HG02642 (cell line): Measurements from ENCODE around the gene DISP2.

Source experiments
- ATAC-seq: cut with Tn5 transposase; IDR thresholded peaks from one replicate; pipeline ENCODE4 v1.9.1; 2021; ENCODE audit warnings: mild to moderate bottlenecking; ENCODE audit not compliant: unreplicated experiment, poor library complexity

Gene DISP2, protein sequence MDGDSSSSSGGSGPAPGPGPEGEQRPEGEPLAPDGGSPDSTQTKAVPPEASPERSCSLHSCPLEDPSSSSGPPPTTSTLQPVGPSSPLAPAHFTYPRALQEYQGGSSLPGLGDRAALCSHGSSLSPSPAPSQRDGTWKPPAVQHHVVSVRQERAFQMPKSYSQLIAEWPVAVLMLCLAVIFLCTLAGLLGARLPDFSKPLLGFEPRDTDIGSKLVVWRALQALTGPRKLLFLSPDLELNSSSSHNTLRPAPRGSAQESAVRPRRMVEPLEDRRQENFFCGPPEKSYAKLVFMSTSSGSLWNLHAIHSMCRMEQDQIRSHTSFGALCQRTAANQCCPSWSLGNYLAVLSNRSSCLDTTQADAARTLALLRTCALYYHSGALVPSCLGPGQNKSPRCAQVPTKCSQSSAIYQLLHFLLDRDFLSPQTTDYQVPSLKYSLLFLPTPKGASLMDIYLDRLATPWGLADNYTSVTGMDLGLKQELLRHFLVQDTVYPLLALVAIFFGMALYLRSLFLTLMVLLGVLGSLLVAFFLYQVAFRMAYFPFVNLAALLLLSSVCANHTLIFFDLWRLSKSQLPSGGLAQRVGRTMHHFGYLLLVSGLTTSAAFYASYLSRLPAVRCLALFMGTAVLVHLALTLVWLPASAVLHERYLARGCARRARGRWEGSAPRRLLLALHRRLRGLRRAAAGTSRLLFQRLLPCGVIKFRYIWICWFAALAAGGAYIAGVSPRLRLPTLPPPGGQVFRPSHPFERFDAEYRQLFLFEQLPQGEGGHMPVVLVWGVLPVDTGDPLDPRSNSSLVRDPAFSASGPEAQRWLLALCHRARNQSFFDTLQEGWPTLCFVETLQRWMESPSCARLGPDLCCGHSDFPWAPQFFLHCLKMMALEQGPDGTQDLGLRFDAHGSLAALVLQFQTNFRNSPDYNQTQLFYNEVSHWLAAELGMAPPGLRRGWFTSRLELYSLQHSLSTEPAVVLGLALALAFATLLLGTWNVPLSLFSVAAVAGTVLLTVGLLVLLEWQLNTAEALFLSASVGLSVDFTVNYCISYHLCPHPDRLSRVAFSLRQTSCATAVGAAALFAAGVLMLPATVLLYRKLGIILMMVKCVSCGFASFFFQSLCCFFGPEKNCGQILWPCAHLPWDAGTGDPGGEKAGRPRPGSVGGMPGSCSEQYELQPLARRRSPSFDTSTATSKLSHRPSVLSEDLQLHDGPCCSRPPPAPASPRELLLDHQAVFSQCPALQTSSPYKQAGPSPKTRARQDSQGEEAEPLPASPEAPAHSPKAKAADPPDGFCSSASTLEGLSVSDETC (N-terminal part only)

DNA sequence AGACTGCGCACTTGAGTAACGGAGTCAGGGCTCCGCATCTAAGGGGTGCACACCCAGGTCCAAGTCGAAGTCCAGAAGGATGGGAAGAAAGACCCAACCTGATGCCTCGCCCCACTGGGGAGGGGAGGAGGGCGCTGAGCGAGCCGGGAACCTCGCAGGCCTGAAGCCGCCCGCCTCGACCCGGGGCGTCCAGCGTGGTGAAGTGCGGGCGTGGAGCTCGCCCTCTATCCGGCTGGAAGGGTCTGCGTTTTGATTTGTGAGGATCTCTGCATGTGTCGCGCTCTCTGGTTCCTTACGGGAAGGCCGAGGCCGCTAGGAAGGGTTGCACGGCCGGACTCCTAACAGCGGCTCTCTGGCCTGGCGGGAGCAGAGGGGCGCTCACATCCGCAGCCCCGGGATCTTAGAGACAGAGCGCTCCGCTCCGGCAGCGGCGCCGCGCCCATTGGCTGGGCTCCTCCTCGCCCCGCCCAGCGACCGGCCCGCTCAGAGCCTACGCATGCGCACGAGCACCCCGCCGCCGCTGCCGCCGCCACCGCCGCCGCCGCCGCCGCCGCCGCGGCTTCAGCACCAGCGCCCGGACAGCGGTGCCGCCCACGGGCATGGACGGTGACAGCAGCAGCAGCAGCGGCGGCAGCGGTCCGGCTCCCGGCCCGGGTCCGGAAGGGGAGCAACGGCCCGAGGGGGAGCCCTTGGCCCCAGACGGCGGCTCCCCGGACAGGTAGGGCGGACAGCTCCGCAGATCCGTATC is at the start of gene DISP2:
Gene DISP2 (plus strand): TSS at position 497 of the 748 bp plus-strand sequence. CDS start 103 bp downstream, at position 600.
- ATAC-seq: peak; percentile 88

DNA sequence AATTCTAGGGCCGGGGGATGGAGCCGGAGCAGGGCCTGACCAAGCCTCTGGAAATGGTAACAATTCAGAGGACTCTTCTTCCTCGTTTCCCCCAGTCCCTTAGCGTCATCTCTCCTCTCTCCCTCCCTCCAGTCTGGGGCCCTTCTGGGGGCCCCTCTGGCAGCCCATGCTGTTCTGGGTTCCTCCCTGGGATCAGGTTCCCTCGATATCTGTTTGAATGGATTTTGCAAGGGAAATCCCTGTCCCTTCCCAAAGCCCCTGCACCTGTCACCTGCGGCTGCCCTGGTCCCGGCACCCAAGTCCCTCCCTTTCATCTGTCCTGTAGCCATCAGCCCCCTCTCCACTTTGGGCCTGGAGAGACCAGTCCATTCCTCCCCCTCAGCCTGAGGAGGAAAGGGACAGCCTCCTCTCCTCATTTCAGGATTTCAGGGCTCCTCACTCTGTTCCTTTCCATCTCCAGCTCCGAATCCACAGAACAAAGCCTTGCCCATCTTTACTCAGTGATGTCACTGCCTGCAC is 48.6 kb upstream of the DISP2 start:
- ATAC-seq: no peak

DNA sequence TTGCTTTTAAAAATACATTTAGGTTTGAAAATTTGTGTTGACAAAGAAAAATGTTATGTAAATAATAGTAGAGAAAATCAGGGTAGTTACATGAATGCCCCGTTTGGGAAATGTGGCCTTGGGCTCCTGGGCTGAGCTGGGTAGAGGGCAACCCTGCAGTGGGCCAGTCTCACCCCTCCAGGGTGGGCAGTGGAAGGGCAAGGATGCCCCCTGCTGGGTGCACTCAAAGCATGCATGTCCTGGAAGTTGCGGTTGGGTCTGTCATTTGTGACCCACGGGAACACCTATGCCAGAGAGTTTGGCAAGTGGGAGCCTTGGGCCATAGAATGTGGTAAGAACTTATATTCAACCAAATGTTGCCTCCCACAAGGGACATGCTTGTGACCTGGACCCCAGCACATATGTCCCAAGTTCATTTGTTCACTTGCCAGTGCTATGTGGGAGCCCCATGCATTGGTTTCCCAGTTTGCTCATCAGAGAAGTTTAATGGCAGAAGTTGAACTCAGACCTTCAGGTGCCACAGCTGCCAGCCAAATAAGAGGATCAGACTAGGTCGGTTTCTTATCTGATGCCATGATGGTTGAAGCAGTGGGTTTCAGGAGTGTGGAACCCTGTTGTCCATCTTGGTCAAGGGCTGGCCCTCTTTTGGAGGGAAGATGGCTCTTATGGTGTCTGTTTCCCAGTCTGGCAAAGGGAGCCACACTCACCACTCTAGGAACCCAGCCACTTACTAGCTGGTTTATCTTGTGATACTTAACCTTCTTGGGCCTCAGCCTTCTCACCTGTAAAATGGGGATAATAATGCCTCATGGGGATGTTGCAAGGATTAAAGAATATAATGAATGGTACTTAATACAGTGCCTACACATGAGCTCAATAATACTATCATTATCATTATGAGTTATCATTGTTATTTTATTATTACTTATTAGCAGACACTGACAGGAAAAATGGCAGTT is 47.7 kb upstream of the DISP2 start:
- ATAC-seq: no peak

DNA sequence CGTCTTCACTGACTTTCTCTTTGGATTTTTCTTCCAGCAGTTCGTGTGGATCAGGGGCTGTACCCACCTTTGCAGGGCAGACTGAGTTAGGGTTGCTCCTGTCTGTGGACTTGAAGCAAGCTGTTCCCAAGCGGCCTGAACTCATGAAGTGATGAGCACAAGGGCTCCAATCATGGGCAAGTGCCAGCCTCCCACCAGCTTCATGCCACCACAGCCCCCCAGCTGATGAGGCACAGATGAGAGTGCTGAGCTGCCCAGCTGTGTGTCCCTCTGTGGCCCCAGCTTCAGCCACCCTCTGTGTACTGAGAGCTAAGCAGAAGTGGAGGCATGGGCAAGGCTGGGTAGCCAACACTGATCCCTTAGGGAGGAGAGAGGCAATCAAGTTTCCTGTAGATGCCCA is 47.0 kb upstream of the DISP2 start:
- no peak for ATAC-seq

DNA sequence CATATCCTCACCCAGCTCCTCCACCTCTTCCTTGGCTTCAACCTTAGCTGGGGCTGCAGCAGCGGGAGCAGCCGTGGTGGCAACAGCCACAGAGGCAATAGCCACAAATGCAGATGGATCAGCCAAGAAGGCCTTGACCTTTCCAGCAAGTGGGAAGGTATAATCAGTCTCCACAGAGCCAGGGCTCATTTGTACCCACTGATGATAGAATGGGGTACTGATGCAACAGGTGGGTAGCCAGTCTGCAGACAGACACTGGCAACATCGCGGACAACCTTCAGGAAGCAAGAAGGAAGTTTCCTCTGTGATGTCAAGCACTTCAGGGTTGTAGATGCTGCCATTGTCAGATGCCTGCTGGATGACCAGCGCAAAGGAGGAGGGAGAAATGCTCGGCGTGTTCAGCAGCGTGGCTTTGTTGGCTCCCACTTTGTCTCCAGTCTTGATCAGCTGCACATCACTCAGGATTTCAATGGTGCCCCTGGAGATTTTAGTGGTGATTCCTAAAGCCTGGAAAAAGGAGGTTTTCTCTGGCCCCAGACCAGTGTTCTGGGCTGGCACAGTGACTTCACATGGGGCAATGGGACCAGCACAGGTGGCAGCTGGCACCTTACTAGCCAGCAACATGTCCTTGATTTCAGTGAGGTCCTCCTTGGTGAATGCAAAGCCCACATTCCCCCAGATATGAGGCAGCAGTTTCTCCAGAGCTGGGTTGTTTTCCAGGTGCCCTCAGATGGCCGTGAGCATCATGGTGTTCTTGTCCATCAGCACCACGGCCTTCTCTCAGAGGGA is 45.5 kb upstream of the DISP2 start:
- no peak for ATAC-seq

- no peak for ATAC-seq
Measured at GRCh38 chr15:40313531-40314398, 44.3 kb upstream of the DISP2 start.

GRCh38 chr15:40314723-40315276 is 43.2 kb upstream of the DISP2 start:
- ATAC-seq: no peak

DNA sequence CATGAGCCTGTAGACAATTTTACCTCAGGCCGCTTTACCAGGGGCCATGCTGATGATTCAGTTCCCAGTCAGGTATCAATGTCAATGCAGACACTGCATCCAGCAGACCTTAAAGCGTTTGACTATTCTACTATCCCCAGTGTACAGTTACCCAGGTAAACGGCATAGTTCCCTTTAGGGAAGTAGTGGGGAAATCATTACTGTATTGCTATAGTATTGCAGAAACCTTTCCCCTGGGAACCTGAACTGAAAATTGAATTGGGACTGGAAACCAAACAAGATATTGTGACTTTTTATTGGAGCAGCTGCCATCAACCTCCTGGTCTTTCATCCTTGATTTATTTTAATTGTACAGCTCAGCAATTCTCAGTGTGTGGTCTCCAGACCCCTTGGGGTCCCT is 41.1 kb upstream of the DISP2 start:
- no peak for ATAC-seq

DNA sequence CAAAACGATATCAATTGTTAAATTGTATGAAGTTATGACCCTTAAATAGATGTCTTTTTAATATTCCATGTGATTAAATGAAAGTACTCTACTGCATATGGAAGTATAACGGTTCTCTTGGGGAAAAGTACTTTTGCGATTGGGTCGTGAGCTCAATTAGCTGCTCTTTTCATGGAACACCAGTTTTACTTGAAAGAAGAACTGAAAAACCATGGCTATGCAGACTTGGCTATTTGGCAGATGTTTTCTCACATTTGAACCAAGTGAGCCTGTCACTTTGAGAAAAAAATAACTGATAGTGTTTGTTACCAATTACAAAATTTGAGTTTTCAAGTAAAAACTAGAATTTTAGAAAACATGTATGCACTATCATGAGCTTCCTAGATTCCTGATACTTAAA is 40.4 kb upstream of the DISP2 start:
- no peak for ATAC-seq

DNA sequence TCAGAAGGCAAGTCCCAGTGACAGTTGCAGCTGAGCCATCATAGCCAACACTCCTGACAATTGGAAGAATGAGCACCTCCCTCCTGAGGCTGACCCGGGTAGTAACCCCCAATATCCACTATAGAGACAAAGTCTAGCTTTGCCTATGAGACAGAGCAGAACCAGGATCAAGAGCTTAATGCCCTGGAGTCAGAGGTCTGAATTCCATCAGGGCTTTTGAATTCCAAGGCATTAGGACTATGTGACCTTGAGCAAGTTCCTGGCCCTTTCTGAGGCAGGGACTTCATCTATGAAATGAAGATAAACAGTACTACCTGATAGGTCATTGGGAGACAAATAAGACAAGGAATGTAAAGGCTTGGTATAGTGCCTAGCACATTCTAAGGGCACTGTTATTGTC is 37.6 kb upstream of the DISP2 start:
- no peak for ATAC-seq

GRCh38 chr15:40320931-40321371 is 37.1 kb upstream of the DISP2 start:
- no peak for ATAC-seq

GRCh38 chr15:40322531-40323238 is 35.3 kb upstream of the DISP2 start:
- no peak for ATAC-seq

GRCh38 chr15:40323239-40323952 is 34.6 kb upstream of the DISP2 start, which contains the start of gene INAFM2:
INAFM2 (plus strand) TSS chr15:40323692; CDS start chr15:40324056, 364 bp downstream.
- peak; percentile 89 for ATAC-seq

- peak; percentile 16 for ATAC-seq
Measured at GRCh38 chr15:40323953-40324937, 33.8 kb upstream of the DISP2 start.
